Gastrocnemius medialis (tissue), 4 donors: Measurements from ENCODE around the gene PAX5.

Source experiments
- POLR2A ChIP-seq, 2 donors: fragments of 450-650 bp; IDR thresholded peaks; one replicate each; pipeline ENCODE4 v1.6.1; 2017; ENCODE audit warnings: antibody characterized with exemption in 2 of 2, mild to moderate bottlenecking in 2 of 2, moderate library complexity in 2 of 2
- TF ChIP-seq, protein P1 (sequence below), 5 experiments: fragments of 450-650 bp in 3 of 5; fragments of 200-600 bp in 2 of 5; sonication (generic) in 2 of 5; IDR thresholded peaks in 4 of 5; conservative IDR thresholded peaks in 1 of 5; 1 replicate in 4 of 5; 2 replicates in 1 of 5; pipeline ENCODE4 v1.5.1; 2016 to 2019; ENCODE audit warnings: antibody characterized with exemption in 5 of 5, mild to moderate bottlenecking in 3 of 5, moderate library complexity in 3 of 5

GRCh38 chr9:36969216-36969771 is 64.8 kb downstream of the PAX5 start:
- TF ChIP-seq POLR2A (IDR thresholded peaks at IDR 0.05) = no peak
- TF ChIP-seq, protein P1, sequence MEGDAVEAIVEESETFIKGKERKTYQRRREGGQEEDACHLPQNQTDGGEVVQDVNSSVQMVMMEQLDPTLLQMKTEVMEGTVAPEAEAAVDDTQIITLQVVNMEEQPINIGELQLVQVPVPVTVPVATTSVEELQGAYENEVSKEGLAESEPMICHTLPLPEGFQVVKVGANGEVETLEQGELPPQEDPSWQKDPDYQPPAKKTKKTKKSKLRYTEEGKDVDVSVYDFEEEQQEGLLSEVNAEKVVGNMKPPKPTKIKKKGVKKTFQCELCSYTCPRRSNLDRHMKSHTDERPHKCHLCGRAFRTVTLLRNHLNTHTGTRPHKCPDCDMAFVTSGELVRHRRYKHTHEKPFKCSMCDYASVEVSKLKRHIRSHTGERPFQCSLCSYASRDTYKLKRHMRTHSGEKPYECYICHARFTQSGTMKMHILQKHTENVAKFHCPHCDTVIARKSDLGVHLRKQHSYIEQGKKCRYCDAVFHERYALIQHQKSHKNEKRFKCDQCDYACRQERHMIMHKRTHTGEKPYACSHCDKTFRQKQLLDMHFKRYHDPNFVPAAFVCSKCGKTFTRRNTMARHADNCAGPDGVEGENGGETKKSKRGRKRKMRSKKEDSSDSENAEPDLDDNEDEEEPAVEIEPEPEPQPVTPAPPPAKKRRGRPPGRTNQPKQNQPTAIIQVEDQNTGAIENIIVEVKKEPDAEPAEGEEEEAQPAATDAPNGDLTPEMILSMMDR (IDR thresholded peaks at IDR 0.05 in 4 of 5, conservative IDR thresholded peaks at IDR 0.05 in 1 of 5) = no peak
